Measurements from ENCODE around the gene ACO2.

The ACO2 gene

DNA sequence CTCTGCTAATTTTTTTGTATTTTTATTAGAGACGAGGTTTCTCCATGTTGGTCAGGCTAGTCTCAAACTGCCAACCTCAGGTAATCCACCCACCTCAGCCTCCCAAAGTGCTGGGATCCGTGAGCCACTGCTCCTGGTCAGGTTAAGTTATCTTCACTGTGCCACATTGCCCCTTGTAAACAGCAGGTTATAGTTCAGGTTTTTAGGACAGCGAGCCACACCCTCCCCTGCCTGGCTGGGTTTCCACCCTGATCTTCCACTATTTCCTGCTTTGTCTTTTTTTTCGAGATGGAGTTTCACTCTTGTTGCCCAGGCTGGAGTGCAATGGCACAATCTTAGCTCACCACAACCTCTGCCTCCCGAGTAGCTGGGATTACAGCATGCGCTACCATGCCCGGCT lies 16.1 kb downstream of the ACO2 start:
- Histone ChIP-seq H3K36me3 (ENCODE audit: control insufficient read depth, low read length) (peaks cover 28% of the 10 kb centered on the region), H3K9me3 (ENCODE audit: control insufficient read depth, insufficient read depth, low read length) (no peaks in the 10 kb centered on the region), H3K27me3 (ENCODE audit: control insufficient read depth, low read length) (no peaks in the 10 kb centered on the region), H3K4me1 (ENCODE audit: control insufficient read depth, low read length) (peaks cover 28% of the 10 kb centered on the region), H3K4me3 (ENCODE audit: low read length) (no peak overlapping the region), H4K20me1 (ENCODE audit: control insufficient read depth, insufficient read depth, low read depth, low read length) (peaks cover 8% of the 10 kb centered on the region), H3K4me2 (ENCODE audit: low read length) (no peak overlapping the region), H3K9me2 (replicated peaks; ENCODE audit: control insufficient read depth, low read length) (no peaks in the 10 kb centered on the region), H3K27ac (ENCODE audit: low read depth, low read length) (no peak overlapping the region), H3K79me2 (ENCODE audit: control insufficient read depth, low read length) (peaks cover 95% of the 10 kb centered on the region), H3F3A (ENCODE audit: control insufficient read depth, insufficient read depth) (no peaks in the 10 kb centered on the region)
- TF ChIP-seq, protein P1, sequence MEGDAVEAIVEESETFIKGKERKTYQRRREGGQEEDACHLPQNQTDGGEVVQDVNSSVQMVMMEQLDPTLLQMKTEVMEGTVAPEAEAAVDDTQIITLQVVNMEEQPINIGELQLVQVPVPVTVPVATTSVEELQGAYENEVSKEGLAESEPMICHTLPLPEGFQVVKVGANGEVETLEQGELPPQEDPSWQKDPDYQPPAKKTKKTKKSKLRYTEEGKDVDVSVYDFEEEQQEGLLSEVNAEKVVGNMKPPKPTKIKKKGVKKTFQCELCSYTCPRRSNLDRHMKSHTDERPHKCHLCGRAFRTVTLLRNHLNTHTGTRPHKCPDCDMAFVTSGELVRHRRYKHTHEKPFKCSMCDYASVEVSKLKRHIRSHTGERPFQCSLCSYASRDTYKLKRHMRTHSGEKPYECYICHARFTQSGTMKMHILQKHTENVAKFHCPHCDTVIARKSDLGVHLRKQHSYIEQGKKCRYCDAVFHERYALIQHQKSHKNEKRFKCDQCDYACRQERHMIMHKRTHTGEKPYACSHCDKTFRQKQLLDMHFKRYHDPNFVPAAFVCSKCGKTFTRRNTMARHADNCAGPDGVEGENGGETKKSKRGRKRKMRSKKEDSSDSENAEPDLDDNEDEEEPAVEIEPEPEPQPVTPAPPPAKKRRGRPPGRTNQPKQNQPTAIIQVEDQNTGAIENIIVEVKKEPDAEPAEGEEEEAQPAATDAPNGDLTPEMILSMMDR (IDR thresholded peaks at IDR 0.05; ENCODE audit: low read depth, low read length, poor library complexity, severe bottlenecking): no peak
- TF ChIP-seq EZH2phosphoT487 (IDR thresholded peaks at IDR 0.05; ENCODE audit: borderline replicate concordance, low read length): no peak

GRCh38 chr22:41487037-41487935 lies 18.4 kb downstream of the ACO2 start:
- Histone ChIP-seq H3K79me2 (ENCODE audit: control insufficient read depth, low read length) (peaks cover 95% of the 10 kb centered on the region), H3K36me3 (ENCODE audit: control insufficient read depth, low read length) (peaks cover 13% of the 10 kb centered on the region), H3K4me3 (ENCODE audit: low read length) (no peak overlapping the region), H3K27ac (ENCODE audit: low read depth, low read length) (no peak overlapping the region), H3K4me1 (ENCODE audit: control insufficient read depth, low read length) (peaks cover 5% of the 10 kb centered on the region), H3K27me3 (ENCODE audit: control insufficient read depth, low read length) (no peaks in the 10 kb centered on the region), H3K9me2 (replicated peaks; ENCODE audit: control insufficient read depth, low read length) (no peaks in the 10 kb centered on the region), H3K4me2 (ENCODE audit: low read length) (no peak overlapping the region), H4K20me1 (ENCODE audit: control insufficient read depth, insufficient read depth, low read depth, low read length) (peaks cover 5% of the 10 kb centered on the region), H3K9me3 (ENCODE audit: control insufficient read depth, insufficient read depth, low read length) (no peaks in the 10 kb centered on the region), H3F3A (ENCODE audit: control insufficient read depth, insufficient read depth) (no peaks in the 10 kb centered on the region)
- no peak for TF ChIP-seq EZH2phosphoT487 (IDR thresholded peaks at IDR 0.05; ENCODE audit: borderline replicate concordance, low read length)
- TF ChIP-seq, protein P1 (IDR thresholded peaks at IDR 0.05; ENCODE audit: low read depth, low read length, poor library complexity, severe bottlenecking): no peak

- Histone ChIP-seq H3K27ac (ENCODE audit: low read depth, low read length) (no peak overlapping the region), H3K9me3 (ENCODE audit: control insufficient read depth, insufficient read depth, low read length) (no peaks in the 10 kb centered on the region), H3K4me3 (ENCODE audit: low read length) (no peak overlapping the region), H3K4me2 (ENCODE audit: low read length) (no peak overlapping the region), H3K36me3 (ENCODE audit: control insufficient read depth, low read length) (peaks cover 9% of the 10 kb centered on the region; the same call in 1 of the 2 replicates), H3K79me2 (ENCODE audit: control insufficient read depth, low read length) (peaks cover 95% of the 10 kb centered on the region), H4K20me1 (ENCODE audit: control insufficient read depth, insufficient read depth, low read depth, low read length) (no peaks in the 10 kb centered on the region; the same call in 1 of the 2 replicates), H3K27me3 (ENCODE audit: control insufficient read depth, low read length) (no peaks in the 10 kb centered on the region), H3K9me2 (replicated peaks; ENCODE audit: control insufficient read depth, low read length) (no peaks in the 10 kb centered on the region), H3K4me1 (ENCODE audit: control insufficient read depth, low read length) (no peaks in the 10 kb centered on the region), H3F3A (ENCODE audit: control insufficient read depth, insufficient read depth) (no peaks in the 10 kb centered on the region)
- TF ChIP-seq, protein P1 (IDR thresholded peaks at IDR 0.05; ENCODE audit: low read depth, low read length, poor library complexity, severe bottlenecking): no peak
- TF ChIP-seq EZH2phosphoT487 (IDR thresholded peaks at IDR 0.05; ENCODE audit: borderline replicate concordance, low read length): no peak
Measured at GRCh38 chr22:41488076-41488475, 19.2 kb downstream of the ACO2 start.
